T-helper 17 cell (primary cell): Measurements from ENCODE around the gene EML1. TPM values are rescaled to one million over a fixed set of nuclear protein-coding genes. Genes with fewer than 3 reads are reported as not detected.

Source experiments
- ATAC-seq: fragments of 150-1000 bp; cut with Tn5 transposase; 2 replicates; pipeline ENCODE4 v1.10.0; 2021; ENCODE audit warnings: mild to moderate bottlenecking, moderate library complexity
- DNase-seq, 3 donors: peaks; one replicate each; pipeline versions ENCODE4 v3.0.0 to v3.0.0-alpha.2; 2020 to 2021
- H3K9me3 ChIP-seq: one replicate; pipeline ENCODE4 v1.7.0; 2013; ENCODE audit warnings: low read length, mild to moderate bottlenecking; ENCODE audit not compliant: control insufficient read depth, poor library complexity, severe bottlenecking
- H3K27ac Mint-ChIP-seq: one replicate; pipeline ENCODE4 v1.8.0; 2022; ENCODE audit warnings: mild to moderate bottlenecking, moderate library complexity, mixed read lengths
- H3K27me3 Mint-ChIP-seq: one replicate; pipeline ENCODE4 v1.8.0; 2022; ENCODE audit warnings: mixed read lengths
- H3K36me3 Mint-ChIP-seq: one replicate; pipeline ENCODE4 v1.8.0; 2022; ENCODE audit warnings: low read depth, mixed read lengths
- H3K4me1 Mint-ChIP-seq: one replicate; pipeline ENCODE4 v1.8.0; 2022; ENCODE audit warnings: mild to moderate bottlenecking, mixed read lengths
- H3K4me3 Mint-ChIP-seq: one replicate; pipeline ENCODE4 v1.8.0; 2022; ENCODE audit warnings: mild to moderate bottlenecking, moderate library complexity, mixed read lengths
- total RNA-seq, 4 donors: library from RNA in 2 of 4; stranded (reverse) in 2 of 4; gene quantifications; one replicate each; pipeline ENCODE4 v1.2.3 and lab custom pipeline; 2022 to 2026

The EML1 gene
- total RNA-seq, 2 donors from 2014 or later, result 0.27 TPM; not detected in 1

GRCh38 chr14:99909513-99910064, 116.4 kb downstream of the EML1 start:
- H3K4me1 Mint-ChIP-seq, result no peaks in the 10 kb centered on the region
- peaks cover 57% of the 10 kb centered on the region for H3K27me3 Mint-ChIP-seq
- H3K27ac Mint-ChIP-seq, result no peak overlapping the region
- no peak overlapping the region for H3K4me3 Mint-ChIP-seq
- no peak for DNase-seq
- H3K9me3 ChIP-seq, result no peaks in the 10 kb centered on the region
- ATAC-seq, result no peak
- no peaks in the 10 kb centered on the region for H3K36me3 Mint-ChIP-seq

- H3K4me1 Mint-ChIP-seq, result no peaks in the 10 kb centered on the region
- no peak overlapping the region for H3K27ac Mint-ChIP-seq
- DNase-seq (no peak), ATAC-seq (no peak)
- H3K36me3 Mint-ChIP-seq, result no peaks in the 10 kb centered on the region
- no peaks in the 10 kb centered on the region for H3K9me3 ChIP-seq
- peaks cover 55% of the 10 kb centered on the region for H3K27me3 Mint-ChIP-seq
- no peak overlapping the region for H3K4me3 Mint-ChIP-seq
Measured at GRCh38 chr14:99910337-99911309, 117.4 kb downstream of the EML1 start.

- Mint-ChIP-seq H3K36me3 (no peaks in the 10 kb centered on the region), H3K4me1 (peaks cover 2% of the 10 kb centered on the region), H3K27ac (no peak overlapping the region), H3K4me3 (no peak overlapping the region), H3K27me3 (peaks cover 50% of the 10 kb centered on the region)
- DNase-seq, result no peak
- no peaks in the 10 kb centered on the region for H3K9me3 ChIP-seq
- no peak for ATAC-seq
Measured at GRCh38 chr14:99915305-99916090, 122.3 kb downstream of the EML1 start.

- Mint-ChIP-seq H3K36me3 (no peaks in the 10 kb centered on the region), H3K4me1 (peaks cover 2% of the 10 kb centered on the region), H3K4me3 (no peak overlapping the region), H3K27ac (no peak overlapping the region), H3K27me3 (peaks cover 46% of the 10 kb centered on the region)
- DNase-seq (no peak), ATAC-seq (no peak)
- no peaks in the 10 kb centered on the region for H3K9me3 ChIP-seq
Measured at GRCh38 chr14:99916091-99916383, 122.8 kb downstream of the EML1 start.

- Mint-ChIP-seq H3K4me1 (peaks cover 2% of the 10 kb centered on the region), H3K27me3 (peaks cover 48% of the 10 kb centered on the region), H3K4me3 (no peak overlapping the region), H3K36me3 (no peaks in the 10 kb centered on the region), H3K27ac (no peak overlapping the region)
- DNase-seq (no peak), ATAC-seq (no peak)
- no peaks in the 10 kb centered on the region for H3K9me3 ChIP-seq
Measured at GRCh38 chr14:99918781-99919180, 125.6 kb downstream of the EML1 start.

GRCh38 chr14:99921425-99921824, 128.2 kb downstream of the EML1 start:
- H3K27ac Mint-ChIP-seq, result no peak overlapping the region
- H3K4me3 Mint-ChIP-seq, result no peak overlapping the region

GRCh38 chr14:99924379-99924778, 131.2 kb downstream of the EML1 start:
- ATAC-seq, result no peak
- Mint-ChIP-seq H3K4me3 (no peak overlapping the region), H3K27ac (no peak overlapping the region), H3K4me1 (no peaks in the 10 kb centered on the region), H3K36me3 (peaks cover 5% of the 10 kb centered on the region), H3K27me3 (peaks cover 39% of the 10 kb centered on the region)
- no peak for DNase-seq
- H3K9me3 ChIP-seq, result no peaks in the 10 kb centered on the region

More at GRCh38 chr14:99921425-99921824, 128.2 kb downstream of the EML1 start:
- DNase-seq (no peak), ATAC-seq (no peak)
- Mint-ChIP-seq H3K36me3 (peaks cover 5% of the 10 kb centered on the region), H3K4me1 (peaks cover under 1% of the 10 kb centered on the region), H3K27me3 (peaks cover 45% of the 10 kb centered on the region)
- H3K9me3 ChIP-seq, result no peaks in the 10 kb centered on the region

- ATAC-seq (no peak), DNase-seq (no peak)
- peaks cover 5% of the 10 kb centered on the region for H3K36me3 Mint-ChIP-seq
- no peaks in the 10 kb centered on the region for H3K9me3 ChIP-seq
- peaks cover 32% of the 10 kb centered on the region for H3K27me3 Mint-ChIP-seq
- no peak overlapping the region for H3K4me3 Mint-ChIP-seq
- H3K4me1 Mint-ChIP-seq, result no peaks in the 10 kb centered on the region
- no peak overlapping the region for H3K27ac Mint-ChIP-seq
Measured at GRCh38 chr14:99925471-99925870, 132.3 kb downstream of the EML1 start.

GRCh38 chr14:99928963-99929362, 135.8 kb downstream of the EML1 start:
- H3K4me3 Mint-ChIP-seq, result no peak overlapping the region
- peaks cover 26% of the 10 kb centered on the region for H3K27me3 Mint-ChIP-seq
- no peaks in the 10 kb centered on the region for H3K4me1 Mint-ChIP-seq
- no peaks in the 10 kb centered on the region for H3K9me3 ChIP-seq
- peaks cover 5% of the 10 kb centered on the region for H3K36me3 Mint-ChIP-seq
- no peak for DNase-seq
- no peak for ATAC-seq
- H3K27ac Mint-ChIP-seq, result peak overlapping the region; percentile 4

GRCh38 chr14:99929601-99930000, 136.4 kb downstream of the EML1 start:
- H3K36me3 Mint-ChIP-seq, result peaks cover 5% of the 10 kb centered on the region
- H3K4me3 Mint-ChIP-seq, result no peak overlapping the region
- H3K4me1 Mint-ChIP-seq, result no peaks in the 10 kb centered on the region
- H3K27ac Mint-ChIP-seq, result peak overlapping the region; percentile 4
- no peaks in the 10 kb centered on the region for H3K9me3 ChIP-seq
- DNase-seq (no peak), ATAC-seq (no peak)
- H3K27me3 Mint-ChIP-seq, result peaks cover 27% of the 10 kb centered on the region

GRCh38 chr14:99930420-99931274, 137.4 kb downstream of the EML1 start:
- ATAC-seq, result no peak
- peaks cover 4% of the 10 kb centered on the region for H3K36me3 Mint-ChIP-seq
- H3K27me3 Mint-ChIP-seq, result peaks cover 28% of the 10 kb centered on the region
- no peaks in the 10 kb centered on the region for H3K4me1 Mint-ChIP-seq
- H3K9me3 ChIP-seq, result no peaks in the 10 kb centered on the region
- DNase-seq, result no peak
- no peak overlapping the region for H3K4me3 Mint-ChIP-seq
- H3K27ac Mint-ChIP-seq, result no peak overlapping the region

- ATAC-seq, result no peak
- H3K4me3 Mint-ChIP-seq, result no peak overlapping the region
Measured at GRCh38 chr14:99931308-99931707, 138.1 kb downstream of the EML1 start.

More at GRCh38 chr14:99931308-99931707, 138.1 kb downstream of the EML1 start:
- no peaks in the 10 kb centered on the region for H3K9me3 ChIP-seq
- no peak for DNase-seq
- Mint-ChIP-seq H3K27me3 (peaks cover 26% of the 10 kb centered on the region), H3K36me3 (no peaks in the 10 kb centered on the region), H3K4me1 (no peaks in the 10 kb centered on the region), H3K27ac (no peak overlapping the region)
